Spinal cord (tissue), 10 donors: ENCODE results near the gene NPLOC4. TPM values are rescaled to one million over a fixed set of nuclear protein-coding genes. Genes with fewer than 3 reads are reported as not detected.

Source experiments
- DNase-seq, 6 donors: peaks; one replicate each; pipeline versions ENCODE4 v3.0.0 to v3.0.0-alpha.2; 2013 to 2015; ENCODE audit warnings: low spot score in 6 of 6, low read depth in 4 of 6
- H3K27ac ChIP-seq: one replicate; pipeline ENCODE4 v1.5.1; 2013; ENCODE audit warnings: low read depth, low read length, control low read depth
- H3K27me3 ChIP-seq: one replicate; pipeline ENCODE4 v1.6.1; 2013; ENCODE audit warnings: low read length; ENCODE audit not compliant: control insufficient read depth, insufficient read depth
- H3K36me3 ChIP-seq: one replicate; pipeline ENCODE4 v1.6.1; 2013; ENCODE audit warnings: low read length; ENCODE audit not compliant: control insufficient read depth, insufficient read depth
- H3K4me1 ChIP-seq: one replicate; pipeline ENCODE4 v1.6.1; 2013; ENCODE audit warnings: low read length; ENCODE audit not compliant: control insufficient read depth, insufficient read depth
- H3K4me3 ChIP-seq: one replicate; pipeline ENCODE4 v1.5.1; 2013; ENCODE audit warnings: low read depth, low read length, control low read depth
- H3K9me3 ChIP-seq: one replicate; pipeline ENCODE4 v1.6.1; 2013; ENCODE audit warnings: low read length; ENCODE audit not compliant: control insufficient read depth, insufficient read depth
- WGBS: methylation state at CpG from one replicate; pipeline ENCODE4 v1.1.5; 2013; ENCODE audit warnings: missing lambda C conversion rate; ENCODE audit not compliant: insufficient coverage; 5-methylcytosine and 5-hydroxymethylcytosine counted together
- polyA plus RNA-seq, 2 donors: library from polyadenylated mRNA; unstranded; fragments of 120-200 nt; gene quantifications; one replicate each; pipeline ENCODE4 v1.2.1, GENCODE V29; 2013; ENCODE audit not compliant: insufficient read length in 2 of 2
- total RNA-seq, 2 donors: library from RNA; depleted of rRNA in 1 of 2; stranded (reverse); fragments of 120-200 nt in 1 of 2; fragments of >200 nt in 1 of 2; gene quantifications; one replicate each; pipeline versions ENCODE4 v1.2.3 to v1.2.4, GENCODE V29; 2013 to 2014
- donor health status: healthy.

Gene NPLOC4
- total and polyA plus RNA-seq, 4 donors: 38.8 to 60.6 (median 43.1) TPM

DNA sequence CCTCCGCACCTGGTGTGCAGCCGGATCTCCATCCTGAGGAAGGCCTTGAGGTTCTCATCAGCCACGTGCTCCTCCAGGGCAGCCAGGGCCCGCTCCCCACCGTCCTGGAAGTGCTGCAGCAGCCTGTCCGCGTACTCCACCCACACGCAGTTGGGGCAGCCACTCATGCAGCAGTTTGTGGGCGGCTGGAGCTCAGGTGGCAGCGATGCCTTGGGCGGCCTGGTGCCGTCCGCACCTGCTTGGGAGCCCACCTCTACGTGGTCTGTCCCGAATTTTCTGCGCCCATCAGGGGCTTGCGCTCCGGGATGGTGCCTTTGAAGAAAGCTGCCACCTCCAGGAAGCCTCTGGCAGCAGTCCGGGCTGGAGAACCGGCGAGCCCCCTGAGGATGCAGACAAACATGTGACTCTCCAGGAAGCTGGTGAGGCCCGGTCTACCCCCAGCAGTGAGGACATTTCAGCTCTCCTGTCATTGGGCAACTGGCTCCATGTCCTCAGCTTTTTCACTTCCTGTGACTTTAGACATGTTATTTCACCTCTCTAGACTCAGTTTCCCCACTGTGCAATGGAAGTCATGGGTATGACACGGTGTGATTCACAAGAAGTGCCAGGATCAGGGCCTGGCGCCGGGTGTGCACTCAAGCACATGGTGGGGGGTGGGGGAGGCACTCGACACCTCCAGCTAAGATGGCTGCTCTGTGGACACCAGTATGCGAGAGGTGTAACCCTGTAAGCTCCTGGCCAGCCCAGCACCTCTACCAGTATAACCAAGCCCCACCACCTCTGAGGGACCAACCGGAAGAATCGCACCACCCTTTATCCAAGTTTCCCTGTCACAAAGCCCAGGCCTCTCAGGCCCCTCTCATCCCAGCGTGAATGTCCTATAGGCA, 28.5 kb upstream of the NPLOC4 start:
- Histone ChIP-seq H3K27me3 (no peaks in the 10 kb centered on the region), H3K4me3 (peak overlapping the region; percentile 84), H3K36me3 (peaks cover 43% of the 10 kb centered on the region), H3K9me3 (no peaks in the 10 kb centered on the region), H3K4me1 (peaks cover 23% of the 10 kb centered on the region), H3K27ac (peak overlapping the region; percentile 67)
- no peak for DNase-seq
- 69% methylated on average over 29 of the region's 30 CpGs for WGBS

DNA sequence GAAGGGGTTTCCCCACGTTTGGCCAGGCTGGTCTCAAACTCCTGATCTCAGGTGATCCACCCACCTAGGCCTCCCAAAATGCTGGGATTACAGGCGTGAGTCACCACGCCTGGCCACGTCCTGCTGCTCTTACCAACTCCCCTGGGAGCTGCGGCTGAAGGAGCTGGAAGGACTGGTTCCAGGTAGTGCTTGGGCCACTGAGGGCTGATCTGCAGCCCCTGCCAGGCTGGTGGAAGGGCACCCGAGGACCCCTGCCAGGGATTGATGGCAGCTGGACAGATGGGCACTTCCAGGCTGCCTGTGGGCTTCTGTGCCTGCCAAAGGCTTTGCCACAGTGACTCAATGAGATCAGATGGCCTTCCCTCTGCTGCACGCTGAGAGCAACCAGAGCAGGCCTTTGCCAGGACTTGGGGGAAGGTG, 27.1 kb upstream of the NPLOC4 start:
- Histone ChIP-seq H3K27me3 (no peaks in the 10 kb centered on the region), H3K27ac (no peak overlapping the region), H3K9me3 (no peaks in the 10 kb centered on the region), H3K4me3 (no peak overlapping the region), H3K36me3 (peaks cover 29% of the 10 kb centered on the region), H3K4me1 (peaks cover 23% of the 10 kb centered on the region)
- no peak for DNase-seq
- 94% methylated on average over 6 of the region's 7 CpGs for WGBS

GRCh38 chr17:81662002-81662401, 25.1 kb upstream of the NPLOC4 start:
- Histone ChIP-seq H3K27ac (no peak overlapping the region), H3K4me3 (no peak overlapping the region), H3K4me1 (peaks cover 13% of the 10 kb centered on the region), H3K9me3 (no peaks in the 10 kb centered on the region), H3K27me3 (no peaks in the 10 kb centered on the region), H3K36me3 (peaks cover 16% of the 10 kb centered on the region)
- no peak for DNase-seq
- WGBS: 89% methylated on average over 3 of the region's 4 CpGs

GRCh38 chr17:81660441-81660840, 23.5 kb upstream of the NPLOC4 start:
- 89% methylated on average over 6 of the region's 9 CpGs for WGBS
- Histone ChIP-seq H3K36me3 (peaks cover 15% of the 10 kb centered on the region), H3K4me3 (no peak overlapping the region), H3K27ac (no peak overlapping the region), H3K27me3 (no peaks in the 10 kb centered on the region), H3K9me3 (no peaks in the 10 kb centered on the region), H3K4me1 (peaks cover 5% of the 10 kb centered on the region)
- DNase-seq: no peak

DNA sequence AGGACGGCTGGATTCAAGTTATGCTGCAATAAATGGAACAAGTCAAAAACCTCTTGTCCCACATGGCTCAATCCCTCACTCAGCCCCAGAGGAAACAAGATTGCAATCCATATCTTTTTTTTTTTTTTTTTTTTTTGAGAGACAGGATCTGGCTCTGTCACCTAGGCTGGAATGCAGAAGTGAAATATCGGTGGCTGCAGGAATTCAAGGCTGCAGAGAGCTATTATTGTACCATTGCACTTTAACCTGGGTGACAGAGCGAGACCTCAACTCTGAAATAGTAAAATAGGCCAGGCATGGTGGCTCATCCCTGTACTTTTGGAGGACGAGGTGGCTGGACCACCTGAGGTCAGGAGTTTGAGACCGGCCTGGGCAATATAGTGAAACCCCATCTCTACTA, 22.1 kb upstream of the NPLOC4 start:
- Histone ChIP-seq H3K4me3 (no peak overlapping the region), H3K36me3 (peaks cover 5% of the 10 kb centered on the region), H3K27ac (no peak overlapping the region), H3K9me3 (no peaks in the 10 kb centered on the region), H3K27me3 (no peaks in the 10 kb centered on the region), H3K4me1 (no peaks in the 10 kb centered on the region)
- 78% methylated on average over 4 of the region's 5 CpGs for WGBS
- DNase-seq: no peak

DNA sequence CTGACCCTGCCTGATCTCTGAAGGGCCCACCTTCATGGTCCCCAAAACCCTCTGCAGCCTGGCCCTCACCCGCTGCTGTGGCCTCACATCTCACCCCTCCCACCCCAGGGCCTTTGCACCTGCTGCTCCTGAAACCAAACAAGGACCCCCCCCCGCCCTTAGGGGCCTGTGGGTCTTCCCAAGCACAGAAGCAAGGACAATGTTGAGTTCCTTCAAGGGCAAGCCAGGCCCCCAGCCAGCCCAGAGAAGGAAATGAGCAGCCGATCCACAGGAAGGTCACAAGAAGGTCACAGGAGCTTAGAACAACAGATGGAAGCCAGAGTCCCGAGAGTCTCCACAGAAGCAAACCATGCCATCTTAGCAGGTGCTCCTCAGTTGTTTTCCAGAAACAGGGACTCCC, 19.9 kb upstream of the NPLOC4 start:
- no peak overlapping the region for H3K4me3 ChIP-seq
- H3K9me3 ChIP-seq: no peaks in the 10 kb centered on the region
- peaks cover 2% of the 10 kb centered on the region for H3K36me3 ChIP-seq
- no peak overlapping the region for H3K27ac ChIP-seq
- WGBS: 51% methylated on average over 3 of the region's 4 CpGs
- no peak for DNase-seq
- peaks cover 6% of the 10 kb centered on the region for H3K4me1 ChIP-seq
- peaks cover 11% of the 10 kb centered on the region for H3K27me3 ChIP-seq

DNA sequence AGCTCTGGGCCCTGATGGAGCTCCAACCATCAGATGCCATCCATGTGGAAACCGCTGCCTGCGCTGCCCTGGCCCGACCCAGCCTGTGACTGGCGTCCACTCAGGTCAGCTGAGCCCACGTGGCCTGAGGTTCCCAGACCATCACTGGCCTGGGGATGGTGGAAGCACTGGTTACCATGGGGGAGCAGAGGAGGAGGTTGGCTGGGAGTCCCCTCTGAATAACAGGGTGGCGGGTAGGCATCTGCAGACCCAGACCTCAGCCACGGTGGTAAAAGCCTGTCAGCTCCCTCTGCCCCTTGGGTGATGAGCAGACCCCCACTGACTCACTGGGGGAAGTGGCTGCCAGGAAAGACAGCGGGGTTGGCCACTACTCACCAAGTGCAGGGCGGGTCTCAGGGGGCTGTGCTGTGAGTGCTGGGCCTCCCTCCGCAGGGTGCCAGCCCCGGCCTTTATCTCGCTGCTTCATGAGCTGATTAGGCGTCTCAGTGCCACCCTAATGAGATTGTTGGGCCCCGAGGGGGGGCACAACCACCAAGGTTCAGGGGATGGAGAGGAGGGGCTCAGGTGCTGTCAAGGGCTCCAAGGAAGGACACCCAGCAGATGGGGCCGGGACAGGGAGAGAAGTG, 19.3 kb upstream of the NPLOC4 start, which contains the start of gene PDE6G:
TSS of gene PDE6G (minus strand) at position 425 of the 626 bp plus-strand sequence. CDS start 3,237 bp downstream, outside the sequence.
- no peak for DNase-seq
- Histone ChIP-seq H3K9me3 (no peaks in the 10 kb centered on the region), H3K27ac (no peak within 1 kb of the TSS), H3K4me1 (peaks cover 6% of the 10 kb centered on the region), H3K4me3 (no peak within 1 kb of the TSS), H3K36me3 (peaks cover 2% of the 10 kb centered on the region), H3K27me3 (peaks cover 12% of the 10 kb centered on the region)
- 79% methylated on average over 15 of the region's 15 CpGs for whole genome bisulfite sequencing

GRCh38 chr17:81655378-81656117, 18.6 kb upstream of the NPLOC4 start:
- no peak for DNase-seq
- Histone ChIP-seq H3K27me3 (peaks cover 16% of the 10 kb centered on the region), H3K9me3 (no peaks in the 10 kb centered on the region), H3K4me1 (peaks cover 6% of the 10 kb centered on the region), H3K27ac (no peak overlapping the region), H3K36me3 (peaks cover 2% of the 10 kb centered on the region), H3K4me3 (no peak overlapping the region)
- 84% methylated on average over 18 of the region's 18 CpGs for WGBS

- DNase-seq: no peak
- H3K4me1 ChIP-seq: peaks cover 8% of the 10 kb centered on the region
- peaks cover 2% of the 10 kb centered on the region for H3K36me3 ChIP-seq
- H3K4me3 ChIP-seq: no peak overlapping the region
- H3K9me3 ChIP-seq: peaks cover 3% of the 10 kb centered on the region
- 20% methylated on average over 25 of the region's 27 CpGs for WGBS
- H3K27me3 ChIP-seq: peaks cover 37% of the 10 kb centered on the region
- H3K27ac ChIP-seq: no peak overlapping the region
Measured at GRCh38 chr17:81652906-81653771, 16.2 kb upstream of the NPLOC4 start.
